SK-N-SH (cell line): ENCODE measurements around the gene DIO3. TPM values are rescaled to one million over a fixed set of nuclear protein-coding genes. Genes with fewer than 3 reads are reported as not detected.

Source experiments
- CTCF ChIA-PET: fragments of 300-600, 350-600 bp; formaldehyde crosslinking; extraction: SDS; loops from one replicate; lab custom pipeline; 2021; lab: Yijun Ruan, JAX
- POLR2A ChIA-PET: fragments of 350-600 bp; sonication (Branson Sonifier 250); formaldehyde crosslinking; extraction: SDS; loops from one replicate; lab custom pipeline; 2020; ENCODE audit warnings: antibody characterized with exemption, inconsistent platforms; lab: Yijun Ruan, JAX
- DNase-seq: peaks from one replicate; pipeline ENCODE4 v3.0.0; 2012
- H2AFZ ChIP-seq: fragments of 200-600 bp; sonication (generic); 2 replicates; pipeline ENCODE4 v1.8.1; 2016; ENCODE audit warnings: antibody characterized with exemption, mild to moderate bottlenecking, low read depth
- H3F3A ChIP-seq: fragments of 200-600 bp; sonication (generic); replicated peaks from 2 replicates; pipeline ENCODE3; 2016; ENCODE audit warnings: antibody characterized with exemption, mild to moderate bottlenecking; ENCODE audit not compliant: insufficient read depth
- H3K27ac ChIP-seq, 2 experiments: fragments of 200-500 bp in 1 of 2; fragments of 200-600 bp in 1 of 2; sonication (Bioruptor generic) in 1 of 2; sonication (generic), shearing (Covaris generic) in 1 of 2; 2 replicates each; pipeline versions ENCODE4 v1.5.1 to v1.6.1; 2014 to 2016; ENCODE audit warnings: low read depth in 2 of 2, inconsistent platforms in 1 of 2, low read length in 1 of 2, mild to moderate bottlenecking in 1 of 2, mixed read lengths in 1 of 2
- H3K27me3 ChIP-seq: fragments of 200-600 bp; sonication (generic), shearing (Covaris generic); 2 replicates; pipeline ENCODE4 v1.6.1; 2016; ENCODE audit warnings: mixed run types; ENCODE audit not compliant: insufficient read depth
- H3K36me3 ChIP-seq, 2 experiments: fragments of 200-500 bp in 1 of 2; fragments of 200-600 bp in 1 of 2; sonication (Bioruptor generic) in 1 of 2; sonication (generic) in 1 of 2; replicated peaks in 1 of 2; 2 replicates each; pipeline versions ENCODE3 to v1.5.1; 2014 to 2016; ENCODE audit warnings: low read length in 1 of 2, mild to moderate bottlenecking in 1 of 2; ENCODE audit not compliant: insufficient read depth in 2 of 2, control insufficient read depth in 1 of 2
- H3K4me1 ChIP-seq, 2 experiments: fragments of 200-500 bp in 1 of 2; fragments of 200-600 bp in 1 of 2; sonication (Bioruptor generic) in 1 of 2; sonication (generic), shearing (Covaris generic) in 1 of 2; 2 replicates each; pipeline versions ENCODE4 v1.5.1 to v1.6.1; 2014 to 2016; ENCODE audit warnings: low read depth in 1 of 2, low read length in 1 of 2, mixed run types in 1 of 2; ENCODE audit not compliant: insufficient read depth in 2 of 2, control insufficient read depth in 1 of 2
- H3K4me2 ChIP-seq: fragments of 200-600 bp; sonication (generic), shearing (Covaris generic); 2 replicates; pipeline ENCODE4 v1.6.1; 2017; ENCODE audit warnings: mixed run types
- H3K4me3 ChIP-seq, 2 experiments: fragments of 200-500 bp in 1 of 2; fragments of 200-600 bp in 1 of 2; sonication (Bioruptor generic) in 1 of 2; sonication (generic), shearing (Covaris generic) in 1 of 2; 2 replicates each; pipeline versions ENCODE4 v1.5.1 to v1.8.1; 2014 to 2016; ENCODE audit warnings: low read depth in 2 of 2, inconsistent platforms in 1 of 2, low read length in 1 of 2, mild to moderate bottlenecking in 1 of 2, mixed read lengths in 1 of 2, moderate library complexity in 1 of 2
- H3K79me2 ChIP-seq: fragments of 200-600 bp; sonication (generic); 2 replicates; pipeline ENCODE4 v1.8.1; 2017; ENCODE audit warnings: mild to moderate bottlenecking; ENCODE audit not compliant: insufficient read depth
- H3K9ac ChIP-seq: fragments of 200-600 bp; sonication (generic); 2 replicates; pipeline ENCODE4 v1.6.1; 2017; ENCODE audit warnings: mixed run types
- H3K9me2 ChIP-seq: fragments of 200-600 bp; sonication (generic); 2 replicates; pipeline ENCODE4 v1.6.1; 2017; ENCODE audit warnings: mixed run types
- H3K9me3 ChIP-seq: fragments of 200-600 bp; sonication (generic); 2 replicates; pipeline ENCODE4 v1.6.1; 2017; ENCODE audit warnings: mixed run types, mild to moderate bottlenecking, moderate library complexity
- H4K20me1 ChIP-seq: fragments of 200-600 bp; sonication (generic); 2 replicates; pipeline ENCODE4 v1.6.1; 2017; ENCODE audit warnings: mild to moderate bottlenecking, mixed run types; ENCODE audit not compliant: insufficient read depth
- CHD2 ChIP-seq: fragments of 150-350 bp; IDR thresholded peaks from 2 replicates; pipeline ENCODE4 v1.6.1; 2018; ENCODE audit warnings: low read length; ENCODE audit not compliant: partially characterized antibody
- ELF1 ChIP-seq: IDR thresholded peaks from 2 replicates; pipeline ENCODE4 v1.4.0; 2012
- EP300 ChIP-seq, 2 experiments: IDR thresholded peaks; 2 replicates each; pipeline versions ENCODE4 v1.4.0 to v1.6.1; 2012; ENCODE audit warnings: borderline replicate concordance in 1 of 2, low read depth in 1 of 2, low read length in 1 of 2
- FOXJ3 ChIP-seq: sonication (generic); formaldehyde crosslinking; IDR thresholded peaks from 2 replicates; pipeline ENCODE4 v1.5.1; 2020; ENCODE audit warnings: mild to moderate bottlenecking, missing genetic modification reagents
- GABPA ChIP-seq: IDR thresholded peaks from 2 replicates; pipeline ENCODE4 v1.4.0; 2012; ENCODE audit warnings: low read depth, mild to moderate bottlenecking
- JUND ChIP-seq: IDR thresholded peaks from 2 replicates; pipeline ENCODE4 v1.4.0; 2012
- MEF2A ChIP-seq: IDR thresholded peaks from 2 replicates; pipeline ENCODE4 v1.4.0; 2012; ENCODE audit warnings: low read depth, borderline replicate concordance
- RAD21 ChIP-seq: IDR thresholded peaks from 2 replicates; pipeline ENCODE4 v1.6.1; 2012; ENCODE audit warnings: mild to moderate bottlenecking, low read length
- RCOR1 ChIP-seq: fragments of 150-350 bp; IDR thresholded peaks from 2 replicates; pipeline ENCODE4 v1.6.1; 2017; ENCODE audit warnings: antibody characterized with exemption, low read length
- RFX5 ChIP-seq: IDR thresholded peaks from 2 replicates; pipeline ENCODE4 v1.6.1; 2012; ENCODE audit warnings: mild to moderate bottlenecking, improper control_type of control experiment, low read length
- SIN3A ChIP-seq: IDR thresholded peaks from 2 replicates; pipeline ENCODE4 v1.6.1; 2012; ENCODE audit warnings: low read depth, mild to moderate bottlenecking, low read length, moderate library complexity, borderline replicate concordance
- TAF1 ChIP-seq: IDR thresholded peaks from 2 replicates; pipeline ENCODE4 v1.6.1; 2012; ENCODE audit warnings: low read depth, mild to moderate bottlenecking, low read length, moderate library complexity, borderline replicate concordance
- TEAD4 ChIP-seq: IDR thresholded peaks from 2 replicates; pipeline ENCODE4 v1.4.0; 2012; ENCODE audit warnings: mild to moderate bottlenecking, borderline replicate concordance; ENCODE audit not compliant: insufficient read depth
- WGBS: methylation state at CpG from one replicate; pipeline ENCODE4 v1.1.6; 2017; ENCODE audit warnings: low lambda C conversion rate; 5-methylcytosine and 5-hydroxymethylcytosine counted together
- polyA plus RNA-seq, 3 experiments: library from polyadenylated mRNA; depleted of rRNA; stranded (reverse); fragments of >200 nt; gene quantifications; 2 replicates each; pipeline ENCODE4 v1.2.3, GENCODE V29; 2012
- TF ChIP-seq, protein P1 (sequence below): fragments of 150-350 bp; IDR thresholded peaks from 2 replicates; pipeline ENCODE4 v1.6.1; 2016; ENCODE audit warnings: mild to moderate bottlenecking, low read depth, low read length
- TF ChIP-seq, protein P2 (sequence below): fragments of 150-350 bp; IDR thresholded peaks from 2 replicates; pipeline ENCODE4 v1.6.1; 2017; ENCODE audit warnings: antibody characterized with exemption, low read length, low read depth, borderline replicate concordance
- TF ChIP-seq, protein P3 (sequence below): IDR thresholded peaks from 2 replicates; pipeline ENCODE4 v1.6.1; 2012; ENCODE audit warnings: mild to moderate bottlenecking, low read depth, low read length, moderate library complexity
- TF ChIP-seq, protein P4 (sequence below): fragments of 200-600 bp; sonication (generic); IDR thresholded peaks from 2 replicates; pipeline ENCODE4 v1.6.1; 2017; ENCODE audit warnings: antibody characterized with exemption, mild to moderate bottlenecking, moderate library complexity

The DIO3 gene
- polyA plus RNA-seq, 1 of the 3 experiments (the other 2 are of a cell fraction) = not detected

DNA sequence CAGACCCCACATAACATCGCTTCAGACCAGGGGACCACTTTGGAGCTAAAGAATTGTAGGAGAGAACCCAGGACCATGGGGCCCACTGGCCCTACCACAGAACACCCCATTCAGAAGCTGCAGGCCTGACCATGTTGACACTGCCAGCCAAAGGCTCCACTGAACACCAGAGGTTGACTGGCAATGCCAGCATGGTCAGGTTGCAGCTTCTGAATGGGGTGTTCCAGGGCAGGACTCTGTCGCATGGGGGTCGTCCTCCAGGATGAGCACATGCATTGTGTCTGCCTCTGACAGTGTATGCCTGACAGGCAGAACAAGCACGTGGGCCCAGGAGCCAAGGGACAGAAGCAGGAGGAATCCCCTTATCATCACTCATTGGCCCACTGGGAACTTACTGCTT, 34.1 kb downstream of the DIO3 start:
- Histone ChIP-seq H3K4me1 (peaks cover 0 to 9% of the 10 kb centered on the region in 2 experiments; a peak in 1 of 4 replicates), H3K9me3 (no peaks in the 10 kb centered on the region), H3K27me3 (no peaks in the 10 kb centered on the region), H3K79me2 (no peaks in the 10 kb centered on the region), H4K20me1 (no peaks in the 10 kb centered on the region), H2AFZ (no peak overlapping the region), H3K4me2 (no peak overlapping the region), H3K9me2 (no peaks in the 10 kb centered on the region), H3K9ac (no peak overlapping the region), H3K36me3 (no peaks in the 10 kb centered on the region), H3K4me3 (no peak overlapping the region), H3K27ac (no peak overlapping the region), H3F3A (no peaks in the 10 kb centered on the region)
- DNase-seq = no peak
- 20% methylated on average over 2 of the region's 4 CpGs for WGBS
- POLR2A ChIA-PET = no interaction called here
- TF ChIP-seq, protein P1, sequence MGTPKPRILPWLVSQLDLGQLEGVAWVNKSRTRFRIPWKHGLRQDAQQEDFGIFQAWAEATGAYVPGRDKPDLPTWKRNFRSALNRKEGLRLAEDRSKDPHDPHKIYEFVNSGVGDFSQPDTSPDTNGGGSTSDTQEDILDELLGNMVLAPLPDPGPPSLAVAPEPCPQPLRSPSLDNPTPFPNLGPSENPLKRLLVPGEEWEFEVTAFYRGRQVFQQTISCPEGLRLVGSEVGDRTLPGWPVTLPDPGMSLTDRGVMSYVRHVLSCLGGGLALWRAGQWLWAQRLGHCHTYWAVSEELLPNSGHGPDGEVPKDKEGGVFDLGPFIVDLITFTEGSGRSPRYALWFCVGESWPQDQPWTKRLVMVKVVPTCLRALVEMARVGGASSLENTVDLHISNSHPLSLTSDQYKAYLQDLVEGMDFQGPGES = no peak
- TF ChIP-seq, protein P2, sequence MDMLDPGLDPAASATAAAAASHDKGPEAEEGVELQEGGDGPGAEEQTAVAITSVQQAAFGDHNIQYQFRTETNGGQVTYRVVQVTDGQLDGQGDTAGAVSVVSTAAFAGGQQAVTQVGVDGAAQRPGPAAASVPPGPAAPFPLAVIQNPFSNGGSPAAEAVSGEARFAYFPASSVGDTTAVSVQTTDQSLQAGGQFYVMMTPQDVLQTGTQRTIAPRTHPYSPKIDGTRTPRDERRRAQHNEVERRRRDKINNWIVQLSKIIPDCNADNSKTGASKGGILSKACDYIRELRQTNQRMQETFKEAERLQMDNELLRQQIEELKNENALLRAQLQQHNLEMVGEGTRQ = no peak
- TF ChIP-seq RCOR1 (no peak), JUND (no peak), SIN3A (no peak), GABPA (no peak), ELF1 (no peak), MEF2A (no peak), RFX5 (no peak), TEAD4 (no peak), CHD2 (no peak), TAF1 (no peak), FOXJ3 (no peak), EP300 (IDR thresholded peaks at IDR 0.05; ENCODE audit: borderline replicate concordance in 1 of 2, low read depth in 1 of 2, low read length in 1 of 2) (no peak), RAD21 (no peak)
- TF ChIP-seq, protein P3, sequence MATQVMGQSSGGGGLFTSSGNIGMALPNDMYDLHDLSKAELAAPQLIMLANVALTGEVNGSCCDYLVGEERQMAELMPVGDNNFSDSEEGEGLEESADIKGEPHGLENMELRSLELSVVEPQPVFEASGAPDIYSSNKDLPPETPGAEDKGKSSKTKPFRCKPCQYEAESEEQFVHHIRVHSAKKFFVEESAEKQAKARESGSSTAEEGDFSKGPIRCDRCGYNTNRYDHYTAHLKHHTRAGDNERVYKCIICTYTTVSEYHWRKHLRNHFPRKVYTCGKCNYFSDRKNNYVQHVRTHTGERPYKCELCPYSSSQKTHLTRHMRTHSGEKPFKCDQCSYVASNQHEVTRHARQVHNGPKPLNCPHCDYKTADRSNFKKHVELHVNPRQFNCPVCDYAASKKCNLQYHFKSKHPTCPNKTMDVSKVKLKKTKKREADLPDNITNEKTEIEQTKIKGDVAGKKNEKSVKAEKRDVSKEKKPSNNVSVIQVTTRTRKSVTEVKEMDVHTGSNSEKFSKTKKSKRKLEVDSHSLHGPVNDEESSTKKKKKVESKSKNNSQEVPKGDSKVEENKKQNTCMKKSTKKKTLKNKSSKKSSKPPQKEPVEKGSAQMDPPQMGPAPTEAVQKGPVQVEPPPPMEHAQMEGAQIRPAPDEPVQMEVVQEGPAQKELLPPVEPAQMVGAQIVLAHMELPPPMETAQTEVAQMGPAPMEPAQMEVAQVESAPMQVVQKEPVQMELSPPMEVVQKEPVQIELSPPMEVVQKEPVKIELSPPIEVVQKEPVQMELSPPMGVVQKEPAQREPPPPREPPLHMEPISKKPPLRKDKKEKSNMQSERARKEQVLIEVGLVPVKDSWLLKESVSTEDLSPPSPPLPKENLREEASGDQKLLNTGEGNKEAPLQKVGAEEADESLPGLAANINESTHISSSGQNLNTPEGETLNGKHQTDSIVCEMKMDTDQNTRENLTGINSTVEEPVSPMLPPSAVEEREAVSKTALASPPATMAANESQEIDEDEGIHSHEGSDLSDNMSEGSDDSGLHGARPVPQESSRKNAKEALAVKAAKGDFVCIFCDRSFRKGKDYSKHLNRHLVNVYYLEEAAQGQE = no peak
- TF ChIP-seq, protein P4, sequence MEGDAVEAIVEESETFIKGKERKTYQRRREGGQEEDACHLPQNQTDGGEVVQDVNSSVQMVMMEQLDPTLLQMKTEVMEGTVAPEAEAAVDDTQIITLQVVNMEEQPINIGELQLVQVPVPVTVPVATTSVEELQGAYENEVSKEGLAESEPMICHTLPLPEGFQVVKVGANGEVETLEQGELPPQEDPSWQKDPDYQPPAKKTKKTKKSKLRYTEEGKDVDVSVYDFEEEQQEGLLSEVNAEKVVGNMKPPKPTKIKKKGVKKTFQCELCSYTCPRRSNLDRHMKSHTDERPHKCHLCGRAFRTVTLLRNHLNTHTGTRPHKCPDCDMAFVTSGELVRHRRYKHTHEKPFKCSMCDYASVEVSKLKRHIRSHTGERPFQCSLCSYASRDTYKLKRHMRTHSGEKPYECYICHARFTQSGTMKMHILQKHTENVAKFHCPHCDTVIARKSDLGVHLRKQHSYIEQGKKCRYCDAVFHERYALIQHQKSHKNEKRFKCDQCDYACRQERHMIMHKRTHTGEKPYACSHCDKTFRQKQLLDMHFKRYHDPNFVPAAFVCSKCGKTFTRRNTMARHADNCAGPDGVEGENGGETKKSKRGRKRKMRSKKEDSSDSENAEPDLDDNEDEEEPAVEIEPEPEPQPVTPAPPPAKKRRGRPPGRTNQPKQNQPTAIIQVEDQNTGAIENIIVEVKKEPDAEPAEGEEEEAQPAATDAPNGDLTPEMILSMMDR = no peak
- TF ChIP-seq, all 33 proteins: peak for 0
- CTCF ChIA-PET = no interaction called here
